MM.1S (cell line): Measurements from ENCODE around the gene NLRP1.

Experiments used
- DNase-seq: peaks from one replicate; pipeline ENCODE4 v3.0.0-alpha.2; 2015
- H2AFZ ChIP-seq: fragments of 300-600 bp; sonication (generic); 2 replicates; pipeline ENCODE4 v1.6.0; 2016; ENCODE audit warnings: antibody characterized with exemption, low read length
- H3F3A ChIP-seq: fragments of 300-600 bp; sonication (generic); 2 replicates; pipeline ENCODE4 v1.6.1; 2016; ENCODE audit warnings: mild to moderate bottlenecking, antibody characterized with exemption, low read length, moderate library complexity, mixed read lengths; ENCODE audit not compliant: insufficient read depth
- H3K27ac ChIP-seq: fragments of 300-600 bp; sonication (generic); 2 replicates; pipeline ENCODE4 v1.5.1; 2016; ENCODE audit warnings: mild to moderate bottlenecking, low read length
- H3K27me3 ChIP-seq: fragments of 300-600 bp; sonication (generic); replicated peaks from 2 replicates; pipeline ENCODE4 v1.6.0; 2016; ENCODE audit warnings: low read length; ENCODE audit not compliant: insufficient read depth
- H3K36me3 ChIP-seq: fragments of 300-600 bp; sonication (generic); replicated peaks from 2 replicates; pipeline ENCODE4 v1.6.1; 2016; ENCODE audit warnings: mild to moderate bottlenecking, low read length, mixed read lengths; ENCODE audit not compliant: insufficient read depth
- H3K4me1 ChIP-seq: fragments of 300-600 bp; sonication (generic); 2 replicates; pipeline ENCODE4 v1.6.1; 2016; ENCODE audit warnings: low read length, mixed read lengths
- H3K4me2 ChIP-seq: fragments of 300-600 bp; sonication (generic); 2 replicates; pipeline ENCODE4 v1.6.0; 2016; ENCODE audit warnings: low read depth, low read length
- H3K4me3 ChIP-seq: fragments of 300-600 bp; sonication (generic); 2 replicates; pipeline ENCODE4 v1.5.1; 2016; ENCODE audit warnings: low read length, mixed read lengths
- H3K79me2 ChIP-seq: fragments of 300-600 bp; sonication (generic); 2 replicates; pipeline ENCODE4 v1.6.1; 2016; ENCODE audit warnings: mixed run types, low read length, mixed read lengths
- H3K9ac ChIP-seq: fragments of 300-600 bp; sonication (generic); 2 replicates; pipeline ENCODE4 v1.6.1; 2016; ENCODE audit warnings: low read length, mixed read lengths
- H3K9me2 ChIP-seq: fragments of 300-600 bp; sonication (generic); replicated peaks from 2 replicates; pipeline ENCODE4 v1.6.1; 2016; ENCODE audit warnings: mild to moderate bottlenecking, low read length, mixed read lengths; ENCODE audit not compliant: insufficient read depth
- H3K9me3 ChIP-seq: fragments of 300-600 bp; sonication (generic); replicated peaks from 2 replicates; pipeline ENCODE4 v1.6.1; 2016; ENCODE audit warnings: mild to moderate bottlenecking, low read length, mixed read lengths; ENCODE audit not compliant: insufficient read depth
- H4K20me1 ChIP-seq: fragments of 300-600 bp; sonication (generic); 2 replicates; pipeline ENCODE4 v1.6.1; 2016; ENCODE audit warnings: mild to moderate bottlenecking, low read length, moderate library complexity, mixed read lengths; ENCODE audit not compliant: insufficient read depth
- CTCF ChIP-seq: fragments of 300-600 bp; sonication (generic); IDR thresholded peaks from 2 replicates; pipeline ENCODE4 v1.5.1; 2016; ENCODE audit warnings: antibody characterized with exemption, low read length, mixed read lengths
- EZH2 ChIP-seq: fragments of 300-600 bp; sonication (generic); optimal IDR thresholded peaks from 2 replicates; pipeline ENCODE3; 2017; ENCODE audit warnings: low read depth, mild to moderate bottlenecking, antibody characterized with exemption, low read length, mixed read lengths
- EZH2phosphoT487 ChIP-seq: fragments of 300-600 bp; sonication (generic); IDR thresholded peaks from 2 replicates; pipeline ENCODE4 v1.6.1; 2018; ENCODE audit warnings: antibody characterized with exemption, low read length

The NLRP1 gene

DNA sequence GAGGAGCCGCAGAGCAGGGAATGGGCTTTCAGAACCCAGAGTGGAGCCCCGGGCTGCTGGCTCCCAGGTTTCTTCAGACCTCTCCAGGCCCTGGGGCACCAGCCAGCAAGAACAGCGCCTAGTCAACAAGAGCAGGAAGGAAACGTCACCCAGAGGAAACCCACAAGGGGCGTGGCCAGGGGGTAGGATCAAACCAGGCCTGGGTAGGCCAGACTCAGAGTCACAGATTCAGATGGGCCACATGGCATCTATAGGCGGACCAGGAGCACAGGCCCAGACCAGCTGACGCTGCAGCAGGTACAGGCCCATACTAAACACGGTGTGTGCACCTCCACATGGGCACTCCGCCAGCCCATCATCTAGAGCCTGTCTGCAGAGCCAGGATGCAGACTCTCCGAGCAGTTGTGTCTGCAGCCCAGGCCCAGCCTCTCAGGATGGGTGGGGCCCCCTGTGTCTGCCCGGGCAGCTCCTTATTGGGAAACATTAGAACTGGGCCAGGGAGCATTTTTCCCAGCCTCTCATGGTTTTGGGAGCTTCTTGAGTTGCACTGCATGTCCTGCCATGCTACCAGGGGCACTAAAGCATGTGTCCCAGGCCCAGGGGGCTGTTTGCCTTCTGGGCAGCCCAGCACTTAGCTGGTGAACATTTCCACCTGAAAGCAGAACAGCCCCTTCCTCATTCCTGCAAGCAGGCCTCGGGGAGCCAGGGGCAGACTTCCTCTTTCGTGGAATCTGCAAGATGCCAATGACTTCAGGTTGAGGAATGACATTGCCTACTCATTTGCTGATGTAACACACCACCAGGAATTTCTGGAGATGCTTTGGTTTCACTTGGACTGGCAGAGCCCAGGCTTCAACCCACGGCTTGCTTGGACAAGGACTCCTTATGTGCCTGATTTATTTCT, at the start of gene NLRP1:
TSS of gene NLRP1 (minus strand) at position 127 of the 904 bp plus-strand sequence. CDS start 552 bp downstream, outside the sequence.
- peak; percentile 99 for DNase-seq
- Histone ChIP-seq H3K79me2 (peaks cover 20% of the 10 kb centered on the region), H3K9ac (peak within 1 kb of the TSS; percentile 90), H3K36me3 (no peaks in the 10 kb centered on the region), H3K9me3 (no peaks in the 10 kb centered on the region), H3K27ac (peak within 1 kb of the TSS; percentile 72), H3K4me3 (peak within 1 kb of the TSS; percentile 70), H4K20me1 (no peaks in the 10 kb centered on the region), H3K4me2 (peak within 1 kb of the TSS; percentile 71), H3K9me2 (no peaks in the 10 kb centered on the region), H3K27me3 (no peaks in the 10 kb centered on the region), H3F3A (peaks cover 10% of the 10 kb centered on the region), H3K4me1 (peaks cover 35% of the 10 kb centered on the region), H2AFZ (peak within 1 kb of the TSS; percentile 74)
- TF ChIP-seq EZH2 = no peak

- no peak overlapping the region for H2AFZ ChIP-seq
- H3K9ac ChIP-seq = no peak overlapping the region
- no peak overlapping the region for H3K4me2 ChIP-seq
- no peak for DNase-seq
- H4K20me1 ChIP-seq = no peaks in the 10 kb centered on the region
- no peak for TF ChIP-seq CTCF
- no peak for TF ChIP-seq EZH2
- TF ChIP-seq EZH2phosphoT487 = no peak
- no peaks in the 10 kb centered on the region for H3K9me2 ChIP-seq
- no peaks in the 10 kb centered on the region for H3K36me3 ChIP-seq
- H3K4me3 ChIP-seq = no peak overlapping the region
- no peak overlapping the region for H3K27ac ChIP-seq
- peaks cover 14% of the 10 kb centered on the region; the same call in 1 of the 2 replicates for H3F3A ChIP-seq
- H3K27me3 ChIP-seq = peaks cover 15% of the 10 kb centered on the region; the same call in 1 of the 2 replicates
- no peaks in the 10 kb centered on the region for H3K9me3 ChIP-seq
- no peaks in the 10 kb centered on the region for H3K79me2 ChIP-seq
- peaks cover 9% of the 10 kb centered on the region for H3K4me1 ChIP-seq
Observed at GRCh38 chr17:5631958-5632590, 47.8 kb upstream of the NLRP1 start.

DNA sequence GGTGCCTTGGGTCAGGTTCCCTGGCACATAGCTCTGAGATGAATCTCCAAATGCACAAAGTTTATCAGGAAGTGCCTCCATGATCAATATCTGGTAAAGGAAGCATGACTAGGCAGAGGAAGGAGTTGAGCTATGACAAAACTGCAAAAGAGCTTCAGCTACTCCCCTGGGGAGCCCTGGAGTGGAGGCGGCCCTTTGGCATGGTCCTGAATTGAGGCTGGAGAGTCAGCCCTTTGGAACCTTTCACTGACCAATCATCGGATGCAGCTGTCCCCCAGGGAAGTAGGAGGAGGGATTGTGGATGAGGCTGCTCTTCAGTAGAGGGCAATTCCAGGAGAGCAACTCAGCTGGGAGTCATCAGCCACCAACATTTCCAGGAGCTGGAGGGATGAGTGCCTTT, 46.1 kb upstream of the NLRP1 start:
- Histone ChIP-seq H3K9me2 (no peaks in the 10 kb centered on the region), H2AFZ (no peak overlapping the region), H3K36me3 (no peaks in the 10 kb centered on the region), H3K4me3 (no peak overlapping the region), H3K79me2 (no peaks in the 10 kb centered on the region), H3K27ac (no peak overlapping the region), H3K9me3 (no peaks in the 10 kb centered on the region), H3K4me2 (no peak overlapping the region), H3K9ac (no peak overlapping the region), H4K20me1 (no peaks in the 10 kb centered on the region), H3F3A (0 out of 2 replicates have a peak, but pooled peaks cover under 1% of the 10 kb centered on the region), H3K27me3 (peaks cover 15% of the 10 kb centered on the region; the same call in 1 of the 2 replicates), H3K4me1 (no peaks in the 10 kb centered on the region)
- no peak for TF ChIP-seq EZH2
- TF ChIP-seq CTCF = no peak
- no peak for TF ChIP-seq EZH2phosphoT487
- no peak for DNase-seq
